GM12865 (cell line): Measurements from ENCODE around the gene INTS2.

ENCODE experiments used
- DNase-seq: peaks from one replicate; pipeline ENCODE4 v3.0.0; 2010; ENCODE audit warnings: low read depth
- H3K4me3 ChIP-seq: 2 replicates; pipeline ENCODE4 v1.5.1; 2011; ENCODE audit warnings: mild to moderate bottlenecking, low read depth, low read length, control low read depth
- TF ChIP-seq, protein P1 (sequence below): IDR thresholded peaks from 2 replicates; pipeline ENCODE4 v1.5.1; 2011; ENCODE audit warnings: low read length, control low read depth, low read depth, inconsistent platforms; ENCODE audit not compliant: insufficient read depth; ENCODE audit errors: missing control alignments

INTS2 gene

DNA sequence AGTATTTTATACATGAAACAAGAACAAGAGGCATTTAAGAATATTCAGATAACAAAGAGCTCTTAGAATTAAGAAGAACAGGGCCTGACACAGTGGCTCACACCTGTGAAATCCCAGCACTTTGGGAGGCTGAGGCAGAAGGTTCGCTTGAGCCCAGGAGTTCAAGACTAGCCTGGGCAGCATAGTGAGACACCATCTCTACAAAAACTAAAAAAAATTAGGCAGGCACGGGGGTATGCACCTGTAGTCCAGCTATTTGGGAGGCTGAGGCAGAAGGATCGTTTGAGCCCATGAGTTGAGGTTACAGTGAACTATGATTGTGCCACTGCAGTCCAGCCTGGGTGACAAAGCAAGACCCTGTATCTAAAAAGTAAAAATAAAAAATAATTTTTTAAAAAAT is 52.0 kb downstream of the INTS2 start:
- H3K4me3 ChIP-seq, result no peak overlapping the region
- DNase-seq, result no peak
- TF ChIP-seq, protein P1, sequence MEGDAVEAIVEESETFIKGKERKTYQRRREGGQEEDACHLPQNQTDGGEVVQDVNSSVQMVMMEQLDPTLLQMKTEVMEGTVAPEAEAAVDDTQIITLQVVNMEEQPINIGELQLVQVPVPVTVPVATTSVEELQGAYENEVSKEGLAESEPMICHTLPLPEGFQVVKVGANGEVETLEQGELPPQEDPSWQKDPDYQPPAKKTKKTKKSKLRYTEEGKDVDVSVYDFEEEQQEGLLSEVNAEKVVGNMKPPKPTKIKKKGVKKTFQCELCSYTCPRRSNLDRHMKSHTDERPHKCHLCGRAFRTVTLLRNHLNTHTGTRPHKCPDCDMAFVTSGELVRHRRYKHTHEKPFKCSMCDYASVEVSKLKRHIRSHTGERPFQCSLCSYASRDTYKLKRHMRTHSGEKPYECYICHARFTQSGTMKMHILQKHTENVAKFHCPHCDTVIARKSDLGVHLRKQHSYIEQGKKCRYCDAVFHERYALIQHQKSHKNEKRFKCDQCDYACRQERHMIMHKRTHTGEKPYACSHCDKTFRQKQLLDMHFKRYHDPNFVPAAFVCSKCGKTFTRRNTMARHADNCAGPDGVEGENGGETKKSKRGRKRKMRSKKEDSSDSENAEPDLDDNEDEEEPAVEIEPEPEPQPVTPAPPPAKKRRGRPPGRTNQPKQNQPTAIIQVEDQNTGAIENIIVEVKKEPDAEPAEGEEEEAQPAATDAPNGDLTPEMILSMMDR, result no peak

DNA sequence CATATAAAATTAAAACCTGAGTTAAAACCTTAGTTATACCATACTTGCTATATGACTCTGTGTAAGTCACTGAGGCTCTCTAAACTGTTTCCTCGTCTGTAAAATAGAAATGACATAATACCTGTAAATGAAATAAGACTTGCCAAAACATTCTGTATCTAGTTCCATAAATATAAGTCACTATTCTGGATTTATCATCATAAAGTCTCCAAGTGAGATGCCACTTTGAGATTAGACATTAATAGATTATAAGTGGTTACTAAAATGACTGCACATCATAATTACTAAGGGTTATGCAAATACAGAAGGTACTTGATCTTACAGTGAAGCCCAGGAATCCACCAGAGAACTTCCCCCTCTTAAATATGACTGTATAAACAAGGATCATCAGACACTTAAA is 52.5 kb downstream of the INTS2 start:
- TF ChIP-seq, protein P1, result no peak
- peak; percentile 5 for DNase-seq
- H3K4me3 ChIP-seq, result no peak overlapping the region

DNA sequence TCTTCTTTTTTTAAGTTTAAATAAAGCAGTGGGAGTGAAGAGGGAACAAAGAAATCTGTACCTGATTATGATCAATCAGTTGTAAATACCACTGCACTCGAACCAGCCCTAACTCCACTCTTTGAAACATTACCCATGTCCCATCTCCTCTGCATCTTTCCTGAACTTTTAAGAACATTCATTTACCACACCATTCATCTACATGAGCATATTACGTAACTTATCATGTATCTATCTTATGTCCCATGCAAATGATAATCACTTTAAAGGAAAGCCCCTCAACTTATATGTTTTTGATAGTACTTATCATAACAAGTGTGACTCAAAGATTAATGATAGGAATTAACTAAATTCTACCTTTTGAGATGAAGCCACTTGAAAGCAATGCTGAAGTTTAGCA is 53.7 kb downstream of the INTS2 start:
- no peak overlapping the region for H3K4me3 ChIP-seq
- TF ChIP-seq, protein P1, result no peak
- DNase-seq, result no peak

DNA sequence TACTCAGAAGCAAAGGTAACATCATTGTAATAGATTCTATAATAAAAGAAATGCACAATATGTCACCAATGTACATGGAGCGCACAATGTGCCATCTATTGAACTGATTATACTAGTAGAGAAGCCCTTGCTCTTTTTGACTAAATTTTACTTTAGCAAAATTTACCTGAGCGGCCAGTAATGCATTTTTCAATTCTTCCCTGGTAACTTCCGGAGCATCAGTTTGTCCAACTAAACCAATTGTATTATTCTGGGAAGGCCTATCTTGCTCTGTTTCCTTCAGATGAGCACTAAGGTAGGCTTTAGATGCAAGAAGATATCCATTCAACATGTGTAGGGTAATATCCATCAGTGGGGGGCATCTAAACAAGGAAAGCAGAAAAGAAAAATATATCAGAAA is 55.7 kb downstream of the INTS2 start:
- TF ChIP-seq, protein P1, result no peak
- no peak overlapping the region for H3K4me3 ChIP-seq
- DNase-seq, result no peak

DNA sequence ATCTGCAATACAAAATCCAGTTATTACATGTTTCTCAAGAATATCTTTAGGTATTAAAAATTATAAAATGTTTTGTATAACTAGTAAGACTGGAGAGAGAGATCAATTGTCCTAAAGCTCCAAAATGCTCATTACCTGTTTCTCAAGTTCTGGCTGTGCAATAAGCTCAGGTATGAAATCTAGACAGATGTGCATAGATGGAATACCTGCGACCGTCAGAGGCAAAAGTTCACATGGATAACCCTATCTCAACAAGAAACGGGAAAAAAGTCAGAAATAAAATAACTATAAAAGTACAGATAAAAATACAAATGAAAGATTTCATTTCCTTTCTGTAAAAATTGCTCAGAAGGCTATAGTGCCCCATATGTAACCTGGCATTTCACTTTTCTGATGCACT is 58.6 kb downstream of the INTS2 start:
- no peak overlapping the region for H3K4me3 ChIP-seq
- no peak for DNase-seq
- TF ChIP-seq, protein P1, result no peak

DNA sequence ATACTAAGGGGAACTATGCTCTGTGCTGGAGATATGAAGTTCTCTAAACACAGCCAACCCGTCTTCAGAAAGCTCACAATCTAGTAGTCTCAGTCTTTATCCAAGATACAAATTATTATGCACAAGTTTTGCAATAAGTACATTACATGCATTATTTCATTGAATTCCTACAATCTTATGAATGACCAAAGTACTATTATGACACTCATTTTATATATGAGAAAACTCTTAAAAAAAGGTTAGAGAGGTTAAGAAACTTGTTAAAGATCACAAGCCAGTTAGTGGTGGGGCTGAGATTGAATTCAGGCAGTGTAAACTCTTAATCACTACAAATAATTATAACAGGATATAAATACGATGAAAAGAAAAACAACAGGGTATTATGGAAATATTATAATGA is 59.7 kb downstream of the INTS2 start:
- H3K4me3 ChIP-seq, result no peak overlapping the region
- TF ChIP-seq, protein P1, result no peak
- DNase-seq, result no peak

DNA sequence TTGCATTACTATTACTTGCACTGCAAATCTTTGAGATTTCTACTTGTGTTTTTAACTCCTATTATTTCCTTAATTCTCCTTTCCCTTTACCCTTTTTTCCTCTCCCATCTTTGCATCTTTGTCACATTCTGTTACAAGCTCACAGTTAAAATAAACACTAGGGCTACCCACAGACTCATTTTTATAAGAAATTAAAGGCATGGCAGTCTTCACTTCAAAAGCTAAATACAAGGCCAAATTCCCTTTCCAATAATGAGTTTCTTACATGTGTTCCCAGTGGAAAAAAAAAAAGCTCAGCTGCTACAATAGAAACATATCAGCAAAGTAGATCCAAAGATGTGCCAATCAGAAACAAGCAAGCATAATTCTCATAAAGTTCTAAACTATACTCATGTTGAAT is 60.7 kb downstream of the INTS2 start:
- no peak overlapping the region for H3K4me3 ChIP-seq
- DNase-seq, result no peak
- TF ChIP-seq, protein P1, result no peak
